Effector CD8-positive, alpha-beta T cell (primary cell): ENCODE data around the gene MADCAM1.
"Not testable (repeated sequence)": the region's sequence is repeated elsewhere in the genome, so short reads cannot be mapped to it uniquely, and the experiment has no call there.

ENCODE experiments used
- DNase-seq: peaks from one replicate; lab custom pipeline; 2025; lab: John Stamatoyannopoulos, UW
- total RNA-seq, 4 experiments: gene quantifications; one replicate each; lab custom pipeline; 2026; lab: John Stamatoyannopoulos, UW

The MADCAM1 gene
- 0 to 0.44 (median 0.23) reads per million in 4 experiments for total RNA-seq

- DNase-seq, result no peak
Observed at GRCh38 chr19:496112-496665, at the start of gene MADCAM1. MADCAM1 (plus strand) TSS chr19:496486; CDS start chr19:496500, 14 bp downstream.

- no peak for DNase-seq
Observed at GRCh38 chr19:447064-447426, 49.2 kb upstream of the MADCAM1 start.

GRCh38 chr19:447816-448560 lies 48.3 kb upstream of the MADCAM1 start:
- no peak for DNase-seq

GRCh38 chr19:449916-450315 lies 46.4 kb upstream of the MADCAM1 start:
- no peak for DNase-seq

- DNase-seq, result not testable (repeated sequence)
Observed at GRCh38 chr19:450912-451481, 45.3 kb upstream of the MADCAM1 start.

GRCh38 chr19:452829-453228 lies 43.5 kb upstream of the MADCAM1 start:
- no peak for DNase-seq

GRCh38 chr19:453606-454005 lies 42.7 kb upstream of the MADCAM1 start:
- DNase-seq, result no peak

GRCh38 chr19:455031-455705 lies 41.1 kb upstream of the MADCAM1 start:
- DNase-seq, result no peak

GRCh38 chr19:455851-456546 lies 40.3 kb upstream of the MADCAM1 start:
- DNase-seq, result no peak

GRCh38 chr19:456547-457110 lies 39.7 kb upstream of the MADCAM1 start:
- no peak for DNase-seq

- DNase-seq, result no peak
Observed at GRCh38 chr19:457636-458035, 38.6 kb upstream of the MADCAM1 start.

GRCh38 chr19:458091-459042 lies 37.9 kb upstream of the MADCAM1 start:
- no peak for DNase-seq

GRCh38 chr19:459724-460511 lies 36.4 kb upstream of the MADCAM1 start:
- DNase-seq, result no peak

GRCh38 chr19:460877-461720 lies 35.2 kb upstream of the MADCAM1 start, which contains the start of gene SHC2:
SHC2 (minus strand) TSS chr19:461033; CDS start chr19:460996, 37 bp downstream.
- no peak for DNase-seq

- DNase-seq, result no peak
Observed at GRCh38 chr19:461721-462551, 34.4 kb upstream of the MADCAM1 start.

- no peak for DNase-seq
Observed at GRCh38 chr19:463483-464207, 32.6 kb upstream of the MADCAM1 start.

- DNase-seq, result no peak
Observed at GRCh38 chr19:464208-464545, 32.1 kb upstream of the MADCAM1 start.
